HEK293T (cell line): Measurements from ENCODE around the gene ZGPAT.

Experiments used
- CTBP1 ChIP-seq: fragments of 450-650 bp; IDR thresholded peaks from 2 replicates; pipeline ENCODE4 v1.6.1; 2016; ENCODE audit warnings: borderline replicate concordance
- FOXA1 ChIP-seq: fragments of 450-650 bp; IDR thresholded peaks from 2 replicates; pipeline ENCODE4 v1.6.1; 2016; ENCODE audit warnings: mild to moderate bottlenecking
- FOXM1 ChIP-seq: fragments of 450-650 bp; IDR thresholded peaks from 2 replicates; pipeline ENCODE4 v1.6.1; 2017; ENCODE audit warnings: mild to moderate bottlenecking, borderline replicate concordance
- PKNOX1 ChIP-seq: fragments of 450-650 bp; IDR thresholded peaks from 2 replicates; pipeline ENCODE4 v1.6.1; 2016
- SP1 ChIP-seq: fragments of 450-650 bp; IDR thresholded peaks from 2 replicates; pipeline ENCODE4 v1.6.1; 2017
- TARDBP ChIP-seq: fragments of 450-650 bp; IDR thresholded peaks from 2 replicates; pipeline ENCODE4 v1.6.1; 2016

GRCh38 chr20:63748934-63749270, 41.1 kb downstream of the ZGPAT start:
- no peak for TF ChIP-seq SP1
- no peak for TF ChIP-seq PKNOX1
- TF ChIP-seq CTBP1, result no peak
- no peak for TF ChIP-seq FOXA1
- TF ChIP-seq TARDBP, result no peak
- no peak for TF ChIP-seq FOXM1
